Activated naive CD8-positive, alpha-beta T cell treated with anti-CD3 and anti-CD28 coated beads for 36 hours (primary cell): ENCODE measurements around the gene C1orf105. TPM values are rescaled to one million over a fixed set of nuclear protein-coding genes. Genes with fewer than 3 reads are reported as not detected.
A peak's percentile ranks its signal among the peaks of the same experiment; 100 is the strongest.
"Not testable (repeated sequence)": the region's sequence is repeated elsewhere in the genome, so short reads cannot be mapped to it uniquely, and the experiment has no call there.

Experiments used
- DNase-seq: peaks from one replicate; pipeline ENCODE4 v3.0.0; 2021
- H3K27ac Mint-ChIP-seq: one replicate; pipeline ENCODE4 v1.8.0; 2022; ENCODE audit warnings: mild to moderate bottlenecking, moderate library complexity, mixed read lengths
- H3K27me3 Mint-ChIP-seq: one replicate; pipeline ENCODE4 v1.8.0; 2022; ENCODE audit warnings: mild to moderate bottlenecking, mixed read lengths
- H3K36me3 Mint-ChIP-seq: one replicate; pipeline ENCODE4 v1.8.0; 2021; ENCODE audit warnings: mild to moderate bottlenecking, mixed read lengths
- H3K4me1 Mint-ChIP-seq: one replicate; pipeline ENCODE4 v1.8.0; 2021; ENCODE audit warnings: mixed read lengths
- H3K4me3 Mint-ChIP-seq: one replicate; pipeline ENCODE4 v1.8.0; 2022; ENCODE audit warnings: mild to moderate bottlenecking, moderate library complexity, mixed read lengths
- H3K9me3 Mint-ChIP-seq: one replicate; pipeline ENCODE4 v1.8.0; 2022; ENCODE audit warnings: mixed read lengths
- total RNA-seq, 2 experiments: library from RNA; stranded (reverse); gene quantifications; one replicate each; pipeline ENCODE4 v1.2.3, GENCODE V29; 2021

The C1orf105 gene
- total RNA-seq, 2 experiments from 2014 or later, result not detected

- Mint-ChIP-seq H3K4me3 (no peak overlapping the region), H3K4me1 (peaks cover 2% of the 10 kb centered on the region), H3K36me3 (no peaks in the 10 kb centered on the region), H3K27me3 (peaks cover 10% of the 10 kb centered on the region), H3K27ac (no peak overlapping the region), H3K9me3 (no peaks in the 10 kb centered on the region)
- no peak for DNase-seq
Measured at GRCh38 chr1:172492421-172492820, 71.9 kb downstream of the C1orf105 start.

GRCh38 chr1:172494166-172494565 is 73.7 kb downstream of the C1orf105 start:
- Mint-ChIP-seq H3K36me3 (no peaks in the 10 kb centered on the region), H3K27ac (no peak overlapping the region), H3K4me3 (no peak overlapping the region), H3K4me1 (no peaks in the 10 kb centered on the region), H3K27me3 (peaks cover 6% of the 10 kb centered on the region), H3K9me3 (no peaks in the 10 kb centered on the region)
- no peak for DNase-seq

GRCh38 chr1:172496127-172496526 is 75.6 kb downstream of the C1orf105 start:
- not testable (repeated sequence) for H3K36me3 Mint-ChIP-seq, H3K27me3 Mint-ChIP-seq

GRCh38 chr1:172496678-172497077 is 76.2 kb downstream of the C1orf105 start:
- Mint-ChIP-seq H3K36me3 (no peaks in the 10 kb centered on the region), H3K4me1 (no peaks in the 10 kb centered on the region), H3K9me3 (no peaks in the 10 kb centered on the region), H3K4me3 (no peak overlapping the region), H3K27me3 (no peaks in the 10 kb centered on the region), H3K27ac (no peak overlapping the region)
- no peak for DNase-seq

More at GRCh38 chr1:172496127-172496526, 75.6 kb downstream of the C1orf105 start:
- not testable (repeated sequence) for H3K4me1 Mint-ChIP-seq, H3K9me3 Mint-ChIP-seq, DNase-seq, H3K27ac Mint-ChIP-seq, H3K4me3 Mint-ChIP-seq

- Mint-ChIP-seq H3K4me1 (no peaks in the 10 kb centered on the region), H3K4me3 (no peak overlapping the region), H3K27ac (no peak overlapping the region), H3K9me3 (no peaks in the 10 kb centered on the region), H3K36me3 (no peaks in the 10 kb centered on the region), H3K27me3 (no peaks in the 10 kb centered on the region)
- no peak for DNase-seq
Measured at GRCh38 chr1:172497230-172497629, 76.7 kb downstream of the C1orf105 start.

- Mint-ChIP-seq H3K4me3 (no peak overlapping the region), H3K36me3 (no peaks in the 10 kb centered on the region), H3K9me3 (no peaks in the 10 kb centered on the region), H3K27me3 (peaks cover 4% of the 10 kb centered on the region), H3K4me1 (no peaks in the 10 kb centered on the region), H3K27ac (no peak overlapping the region)
- no peak for DNase-seq
Measured at GRCh38 chr1:172498857-172499256, 78.4 kb downstream of the C1orf105 start.

- Mint-ChIP-seq H3K4me1 (no peaks in the 10 kb centered on the region), H3K4me3 (no peak overlapping the region), H3K9me3 (no peaks in the 10 kb centered on the region), H3K36me3 (no peaks in the 10 kb centered on the region), H3K27me3 (peaks cover 4% of the 10 kb centered on the region), H3K27ac (no peak overlapping the region)
- DNase-seq, result peak; percentile 2
Measured at GRCh38 chr1:172499636-172500141, 79.2 kb downstream of the C1orf105 start.

- Mint-ChIP-seq H3K27ac (no peak overlapping the region), H3K36me3 (no peaks in the 10 kb centered on the region), H3K4me3 (no peak overlapping the region), H3K4me1 (no peaks in the 10 kb centered on the region), H3K9me3 (no peaks in the 10 kb centered on the region), H3K27me3 (peaks cover 4% of the 10 kb centered on the region)
- no peak for DNase-seq
Measured at GRCh38 chr1:172500207-172500606, 79.7 kb downstream of the C1orf105 start.

- peaks cover 2% of the 10 kb centered on the region for H3K9me3 Mint-ChIP-seq
- no peak overlapping the region for H3K4me3 Mint-ChIP-seq
- peaks cover 8% of the 10 kb centered on the region for H3K27me3 Mint-ChIP-seq
- no peaks in the 10 kb centered on the region for H3K36me3 Mint-ChIP-seq
- no peak for DNase-seq
- no peak overlapping the region for H3K27ac Mint-ChIP-seq
- no peaks in the 10 kb centered on the region for H3K4me1 Mint-ChIP-seq
Measured at GRCh38 chr1:172507741-172508140, 87.3 kb downstream of the C1orf105 start.

GRCh38 chr1:172510479-172510878 is 90.0 kb downstream of the C1orf105 start:
- Mint-ChIP-seq H3K4me3 (no peak overlapping the region), H3K4me1 (no peaks in the 10 kb centered on the region), H3K27ac (no peak overlapping the region)

GRCh38 chr1:172512591-172512990 is 92.1 kb downstream of the C1orf105 start:
- no peaks in the 10 kb centered on the region for H3K4me1 Mint-ChIP-seq
- no peaks in the 10 kb centered on the region for H3K36me3 Mint-ChIP-seq
- no peak overlapping the region for H3K27ac Mint-ChIP-seq
- DNase-seq, result no peak
- peaks cover 2% of the 10 kb centered on the region for H3K9me3 Mint-ChIP-seq
- no peak overlapping the region for H3K4me3 Mint-ChIP-seq
- peaks cover 4% of the 10 kb centered on the region for H3K27me3 Mint-ChIP-seq

More at GRCh38 chr1:172510479-172510878, 90.0 kb downstream of the C1orf105 start:
- peaks cover 2% of the 10 kb centered on the region for H3K9me3 Mint-ChIP-seq
- no peak for DNase-seq
- H3K36me3 Mint-ChIP-seq, result no peaks in the 10 kb centered on the region
- H3K27me3 Mint-ChIP-seq, result peaks cover 4% of the 10 kb centered on the region

- Mint-ChIP-seq H3K9me3 (peaks cover 2% of the 10 kb centered on the region), H3K27me3 (peaks cover 4% of the 10 kb centered on the region), H3K4me3 (no peak overlapping the region), H3K36me3 (no peaks in the 10 kb centered on the region), H3K4me1 (no peaks in the 10 kb centered on the region), H3K27ac (no peak overlapping the region)
- no peak for DNase-seq
Measured at GRCh38 chr1:172513479-172513878, 93.0 kb downstream of the C1orf105 start.

- H3K36me3 Mint-ChIP-seq, result no peaks in the 10 kb centered on the region
- peaks cover 4% of the 10 kb centered on the region for H3K27me3 Mint-ChIP-seq
- DNase-seq, result no peak
- H3K4me1 Mint-ChIP-seq, result no peaks in the 10 kb centered on the region
- H3K9me3 Mint-ChIP-seq, result peaks cover 2% of the 10 kb centered on the region
- H3K4me3 Mint-ChIP-seq, result no peak overlapping the region
- no peak overlapping the region for H3K27ac Mint-ChIP-seq
Measured at GRCh38 chr1:172514108-172514507, 93.6 kb downstream of the C1orf105 start.

- Mint-ChIP-seq H3K9me3 (no peaks in the 10 kb centered on the region), H3K36me3 (no peaks in the 10 kb centered on the region), H3K4me1 (no peaks in the 10 kb centered on the region), H3K27ac (no peak overlapping the region), H3K27me3 (no peaks in the 10 kb centered on the region), H3K4me3 (no peak overlapping the region)
- no peak for DNase-seq
Measured at GRCh38 chr1:172515436-172515835, 95.0 kb downstream of the C1orf105 start.

GRCh38 chr1:172515927-172516326 is 95.4 kb downstream of the C1orf105 start:
- DNase-seq, result no peak
- Mint-ChIP-seq H3K27me3 (no peaks in the 10 kb centered on the region), H3K4me3 (no peak overlapping the region), H3K36me3 (no peaks in the 10 kb centered on the region), H3K27ac (no peak overlapping the region), H3K9me3 (no peaks in the 10 kb centered on the region), H3K4me1 (no peaks in the 10 kb centered on the region)

GRCh38 chr1:172517081-172517480 is 96.6 kb downstream of the C1orf105 start:
- Mint-ChIP-seq H3K4me1 (no peaks in the 10 kb centered on the region), H3K27me3 (no peaks in the 10 kb centered on the region), H3K27ac (no peak overlapping the region), H3K36me3 (no peaks in the 10 kb centered on the region), H3K9me3 (no peaks in the 10 kb centered on the region), H3K4me3 (no peak overlapping the region)
- DNase-seq, result no peak
